Measurements from ENCODE around the gene ZDHHC12.
A peak's percentile ranks its signal among the peaks of the same experiment; 100 is the strongest.
"Not testable (repeated sequence)": the region's sequence is repeated elsewhere in the genome, so short reads cannot be mapped to it uniquely, and the experiment has no call there.

ZDHHC12 gene

DNA sequence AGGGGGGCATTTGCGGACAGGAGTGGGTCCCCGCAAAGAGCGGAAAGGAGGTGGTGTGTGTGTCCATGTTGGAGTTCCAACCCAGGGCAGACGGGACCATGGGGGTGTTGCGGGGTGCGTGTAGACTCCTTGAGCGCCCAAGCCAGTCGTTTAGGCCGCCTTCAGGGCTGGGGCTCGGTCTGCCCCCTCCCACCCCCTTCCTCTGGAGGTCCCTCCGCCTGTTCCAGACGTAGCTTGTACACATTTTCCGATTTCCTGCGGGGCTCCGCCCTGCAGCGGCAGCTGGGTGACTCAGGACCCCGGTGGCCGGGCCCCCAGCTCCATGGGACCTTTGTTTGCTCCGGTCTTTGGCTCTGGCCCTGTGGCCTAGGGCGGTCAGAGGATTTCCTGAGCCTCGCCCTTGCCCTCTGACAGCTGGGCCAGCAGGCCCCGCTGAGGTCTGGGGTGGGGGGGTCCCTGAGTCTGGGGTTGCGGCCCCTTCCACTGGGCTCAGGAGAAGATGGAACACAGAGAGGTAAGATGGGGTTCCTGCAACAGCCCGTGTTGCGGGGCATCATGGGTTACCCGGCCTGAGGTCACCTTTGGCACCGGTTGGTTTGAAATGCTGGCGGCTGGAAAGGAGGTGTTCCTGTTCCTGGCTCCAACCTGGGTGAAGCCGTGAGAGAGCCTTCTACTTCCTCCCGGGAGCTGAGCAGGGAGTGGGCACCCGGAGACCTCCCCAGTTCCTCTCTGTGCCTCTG, 20.1 kb downstream of the ZDHHC12 start:
- CTCF ChIA-PET, result interaction anchor here (0.6 to 1.5 kb wide), 2 partner anchors 14 to 20 kb away, joined by 3 to 4 read pairs; partner anchors contain the start of gene ZDHHC12
- TF ChIP-seq SUZ12 (IDR thresholded peaks at IDR 0.05) (no peak), FOXA1 (IDR thresholded peaks at IDR 0.05) (no peak), ARNT (IDR thresholded peaks at IDR 0.05) (no peak), ZNF384 (IDR thresholded peaks at IDR 0.05) (no peak), TARDBP (IDR thresholded peaks at IDR 0.05) (no peak), CTBP1 (IDR thresholded peaks at IDR 0.05; ENCODE audit: borderline replicate concordance) (no peak), HDGF (IDR thresholded peaks at IDR 0.05; ENCODE audit: borderline replicate concordance) (no peak), BHLHE40 (IDR thresholded peaks at IDR 0.05; ENCODE audit: borderline replicate concordance) (no peak), NFRKB (IDR thresholded peaks at IDR 0.05) (no peak), FOXK2 (IDR thresholded peaks at IDR 0.05) (no peak), FOXM1 (IDR thresholded peaks at IDR 0.05; ENCODE audit: borderline replicate concordance) (no peak), ELF4 (IDR thresholded peaks at IDR 0.05) (no peak), LEF1 (IDR thresholded peaks at IDR 0.05; ENCODE audit: borderline replicate concordance) (no peak)
- TF ChIP-seq, protein P1, sequence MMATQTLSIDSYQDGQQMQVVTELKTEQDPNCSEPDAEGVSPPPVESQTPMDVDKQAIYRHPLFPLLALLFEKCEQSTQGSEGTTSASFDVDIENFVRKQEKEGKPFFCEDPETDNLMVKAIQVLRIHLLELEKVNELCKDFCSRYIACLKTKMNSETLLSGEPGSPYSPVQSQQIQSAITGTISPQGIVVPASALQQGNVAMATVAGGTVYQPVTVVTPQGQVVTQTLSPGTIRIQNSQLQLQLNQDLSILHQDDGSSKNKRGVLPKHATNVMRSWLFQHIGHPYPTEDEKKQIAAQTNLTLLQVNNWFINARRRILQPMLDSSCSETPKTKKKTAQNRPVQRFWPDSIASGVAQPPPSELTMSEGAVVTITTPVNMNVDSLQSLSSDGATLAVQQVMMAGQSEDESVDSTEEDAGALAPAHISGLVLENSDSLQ (IDR thresholded peaks at IDR 0.05), result no peak
- POLR2A ChIA-PET, result interaction anchor here (1.1 to 1.5 kb wide), 3 partner anchors 14 to 20 kb away, joined by 3 to 5 read pairs (median 3); partner anchors contain the start of genes SET and ZDHHC12
- no peak for DNase-seq (ENCODE audit: extremely low spot score)

DNA sequence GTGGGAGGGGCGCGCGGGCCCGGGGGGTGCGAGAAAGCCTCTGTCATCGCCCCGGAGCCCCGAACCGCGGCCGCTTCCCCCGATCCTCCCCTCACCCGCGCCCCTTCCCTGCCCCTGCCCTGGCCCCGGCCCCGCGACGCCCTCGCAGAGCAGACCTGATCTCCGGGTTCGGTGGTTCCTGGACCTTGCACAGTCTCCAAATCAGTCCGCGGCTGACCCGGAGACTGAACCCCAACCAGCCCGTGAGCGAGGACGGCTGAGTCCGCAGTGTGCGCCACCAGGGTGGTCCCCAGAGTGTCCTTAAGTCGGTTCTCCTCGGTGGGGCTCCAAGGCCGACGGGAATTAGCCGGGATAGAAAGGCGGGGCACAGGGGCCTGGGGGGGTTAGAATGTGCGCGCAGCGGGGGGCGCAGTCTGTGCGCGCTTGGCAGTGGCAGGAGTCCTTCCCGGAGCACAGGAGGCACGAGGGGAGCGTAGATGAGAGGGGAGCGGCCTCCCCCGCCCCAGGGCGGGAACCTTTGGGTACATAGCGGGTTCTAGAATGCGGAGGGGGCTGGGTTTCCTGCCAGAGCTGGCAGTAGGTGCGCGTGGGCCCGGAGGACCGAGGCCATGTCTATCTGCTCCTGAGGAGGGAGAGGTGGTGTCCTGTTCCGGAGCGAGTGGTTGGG, 20.8 kb downstream of the ZDHHC12 start:
- TF ChIP-seq TARDBP (IDR thresholded peaks at IDR 0.05), result no peak
- TF ChIP-seq BHLHE40 (IDR thresholded peaks at IDR 0.05; ENCODE audit: borderline replicate concordance), result no peak
- no peak for TF ChIP-seq HDGF (IDR thresholded peaks at IDR 0.05; ENCODE audit: borderline replicate concordance)
- TF ChIP-seq LEF1 (IDR thresholded peaks at IDR 0.05; ENCODE audit: borderline replicate concordance), result no peak
- TF ChIP-seq FOXA1 (IDR thresholded peaks at IDR 0.05), result no peak
- TF ChIP-seq FOXK2 (IDR thresholded peaks at IDR 0.05), result no peak
- no peak for TF ChIP-seq ARNT (IDR thresholded peaks at IDR 0.05)
- TF ChIP-seq L3MBTL2 (conservative IDR thresholded peaks at IDR 0.05), result peak; percentile 68
- DNase-seq (ENCODE audit: extremely low spot score), result peak; percentile 58
- POLR2A ChIA-PET, result interaction anchor here (1.1 to 1.5 kb wide), 3 partner anchors 14 to 21 kb away, joined by 3 to 5 read pairs (median 3); partner anchors contain the start of genes SET and ZDHHC12
- CTCF ChIA-PET, result interaction anchor here (0.6 to 1.5 kb wide), 2 partner anchors 14 to 21 kb away, joined by 3 to 4 read pairs; partner anchors contain the start of gene ZDHHC12

DNA sequence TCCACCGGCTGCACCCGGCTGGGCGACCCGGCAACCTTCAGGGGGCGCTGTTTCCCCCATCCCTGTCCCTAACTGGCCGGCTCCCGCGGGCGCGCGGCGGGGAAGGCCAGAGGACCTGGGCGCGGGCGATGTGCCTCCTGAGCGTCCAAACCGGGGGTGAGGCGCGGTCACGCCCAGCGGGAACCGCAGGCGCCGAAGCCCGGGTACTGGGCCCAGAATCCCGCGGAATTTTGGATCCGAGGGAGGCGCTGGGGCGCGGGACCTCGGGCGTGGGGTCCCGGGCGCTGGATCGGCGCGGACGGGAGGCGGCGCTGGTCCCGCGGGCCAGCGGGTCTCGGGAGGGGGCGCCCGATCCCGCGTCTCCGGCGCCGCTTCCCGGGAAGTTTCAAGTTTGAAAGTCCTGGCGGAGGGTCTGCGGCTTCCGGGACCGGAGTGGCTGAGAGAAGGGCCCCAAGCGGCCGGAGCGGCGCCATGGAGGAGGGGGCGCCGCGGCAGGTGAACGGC, 21.4 kb downstream of the ZDHHC12 start, which contains the start of gene PKN3:
TSS of gene PKN3 (plus strand) at position 59 of the 504 bp plus-strand sequence. CDS start at position 472, 413 bp downstream.
- CTCF ChIA-PET, result interaction anchor here (0.6 to 1.0 kb wide), 9 partner anchors 9 to 172 kb away, joined by 3 to 9 read pairs (median 4); partner anchors contain the start of genes ENDOG, SET and ZDHHC12
- POLR2A ChIA-PET, result interaction anchor here (1.0 kb wide), 3 partner anchors 18 to 45 kb away, joined by 4 read pairs; partner anchors contain the start of gene ZDHHC12
- TF ChIP-seq TARDBP (IDR thresholded peaks at IDR 0.05) (no peak), FOXM1 (IDR thresholded peaks at IDR 0.05; ENCODE audit: borderline replicate concordance) (no peak), ELF4 (IDR thresholded peaks at IDR 0.05) (no peak), L3MBTL2 (conservative IDR thresholded peaks at IDR 0.05) (no peak), ARNT (IDR thresholded peaks at IDR 0.05) (no peak; the same call in 1 of the 2 replicates), NFRKB (IDR thresholded peaks at IDR 0.05) (no peak), FOXA1 (IDR thresholded peaks at IDR 0.05) (no peak), SP1 (IDR thresholded peaks at IDR 0.05) (no peak)
- DNase-seq (ENCODE audit: extremely low spot score), result peak; percentile 94

DNA sequence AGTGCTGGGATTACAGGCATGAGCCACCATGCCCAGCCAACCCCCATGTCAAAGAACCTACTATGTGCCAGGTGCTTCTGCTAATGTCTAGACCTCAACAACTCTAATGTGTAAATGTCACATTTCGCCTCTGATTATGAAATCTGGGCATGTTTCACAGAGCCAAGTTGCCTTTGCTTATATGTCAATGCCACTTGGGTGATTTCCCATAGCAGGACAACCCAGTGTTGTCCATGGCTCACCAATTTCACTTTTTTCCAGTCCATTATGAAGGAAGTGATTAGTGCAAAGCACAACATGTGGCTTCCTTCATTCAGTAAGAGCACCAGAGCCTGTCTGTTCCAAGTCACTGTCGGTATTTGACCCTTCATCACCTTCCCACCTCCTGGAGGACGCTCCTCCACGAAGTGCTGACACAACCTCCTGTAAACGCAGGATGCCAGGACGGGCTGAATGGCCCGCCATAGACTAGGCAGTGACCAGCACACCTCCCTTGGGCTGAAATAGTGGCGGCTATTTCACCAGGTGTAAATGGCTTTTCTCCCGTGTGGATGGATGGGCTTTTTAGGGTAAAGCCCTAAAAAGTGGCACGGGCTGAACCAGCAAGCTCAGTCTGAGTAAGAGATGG, 22.6 kb downstream of the ZDHHC12 start:
- DNase-seq (ENCODE audit: extremely low spot score), result no peak
- no peak for TF ChIP-seq NFRKB (IDR thresholded peaks at IDR 0.05)
- CTCF ChIA-PET, result interaction anchor here (0.9 kb wide), 1 partner anchor 16 kb away, joined by 3 read pairs; no protein-coding TSS in a partner anchor
- POLR2A ChIA-PET, result no interaction called here

GRCh38 chr9:128699096-128699795, 24.7 kb downstream of the ZDHHC12 start:
- DNase-seq (ENCODE audit: extremely low spot score), result not testable (repeated sequence)
- CTCF ChIA-PET, result interaction anchor here (1.0 kb wide), 1 partner anchor 72 kb away, joined by 3 read pairs; the partner anchor contains the start of gene ZER1
- POLR2A ChIA-PET, result interaction anchor here (1.5 kb wide), 1 partner anchor 15 kb away, joined by 9 read pairs; no protein-coding TSS in a partner anchor

DNA sequence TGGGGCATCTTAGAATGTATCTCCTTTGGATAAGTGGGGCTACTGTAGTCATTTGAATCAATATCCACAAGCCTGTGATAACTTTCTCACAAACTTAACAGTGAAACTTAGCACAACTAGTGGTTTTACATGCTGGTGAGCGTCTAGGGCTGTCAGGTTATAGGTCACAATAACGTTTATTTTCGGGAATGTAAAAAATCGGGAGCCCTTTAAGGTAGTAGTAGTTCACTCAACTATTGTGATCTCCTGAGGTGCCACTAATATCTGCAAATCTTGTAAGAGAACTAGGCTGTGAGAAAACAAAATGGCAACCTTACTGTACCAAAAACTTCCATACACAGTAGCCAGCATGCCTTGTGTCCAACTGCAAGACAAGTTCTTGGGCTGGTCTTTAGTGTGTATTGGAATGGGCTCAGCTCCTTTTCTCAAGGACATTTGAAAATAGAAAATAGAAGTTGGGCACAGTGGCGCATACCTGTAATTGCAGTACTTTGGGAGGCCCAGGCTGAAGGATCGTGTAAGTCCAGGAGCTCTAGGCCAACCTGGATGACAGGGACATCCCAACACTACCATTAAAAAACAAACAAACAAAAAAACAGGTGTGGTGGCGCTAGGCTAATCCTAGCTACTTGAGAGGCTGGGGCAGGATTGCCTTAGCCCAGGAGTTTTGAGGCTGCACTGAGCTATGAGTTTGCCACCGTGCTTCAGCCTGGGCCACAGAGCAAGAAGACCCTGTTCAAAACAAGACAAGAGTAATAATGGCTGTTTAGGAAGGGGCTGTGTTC, 26.8 kb downstream of the ZDHHC12 start:
- CTCF ChIA-PET, result interaction anchor here (1.7 kb wide), 1 partner anchor 12 kb away, joined by 4 read pairs; no protein-coding TSS in a partner anchor
- TF ChIP-seq ZNF384 (IDR thresholded peaks at IDR 0.05), result no peak
- no peak for TF ChIP-seq LEF1 (IDR thresholded peaks at IDR 0.05; ENCODE audit: borderline replicate concordance)
- no peak for TF ChIP-seq BHLHE40 (IDR thresholded peaks at IDR 0.05; ENCODE audit: borderline replicate concordance)
- no peak for TF ChIP-seq SP1 (IDR thresholded peaks at IDR 0.05)
- no peak for TF ChIP-seq HDGF (IDR thresholded peaks at IDR 0.05; ENCODE audit: borderline replicate concordance)
- no peak for TF ChIP-seq FOXM1 (IDR thresholded peaks at IDR 0.05; ENCODE audit: borderline replicate concordance)
- no peak for TF ChIP-seq ARNT (IDR thresholded peaks at IDR 0.05)
- TF ChIP-seq, protein P1 (IDR thresholded peaks at IDR 0.05), result no peak
- no peak for TF ChIP-seq NFRKB (IDR thresholded peaks at IDR 0.05)
- TF ChIP-seq ELF4 (IDR thresholded peaks at IDR 0.05), result no peak
- TF ChIP-seq L3MBTL2 (conservative IDR thresholded peaks at IDR 0.05), result no peak
- TF ChIP-seq TARDBP (IDR thresholded peaks at IDR 0.05), result no peak
- TF ChIP-seq CTBP1 (IDR thresholded peaks at IDR 0.05; ENCODE audit: borderline replicate concordance), result no peak
- TF ChIP-seq FOXK2 (IDR thresholded peaks at IDR 0.05), result no peak
- no peak for TF ChIP-seq FOXA1 (IDR thresholded peaks at IDR 0.05)
- no peak for TF ChIP-seq SUZ12 (IDR thresholded peaks at IDR 0.05)
- DNase-seq (ENCODE audit: extremely low spot score), result no peak
- POLR2A ChIA-PET, result interaction anchor here (0.8 to 1.2 kb wide), 3 partner anchors 8 to 339 kb away, joined by 3 to 5 read pairs (median 5); partner anchors contain the start of genes MIGA2 and SET

Data from HEK293T (cell line).